BJ (cell line): ENCODE data around the gene POC1A. TPM values are rescaled to one million over a fixed set of nuclear protein-coding genes. Genes with fewer than 3 reads are reported as not detected.

ENCODE experiments used
- CTCF ChIA-PET: fragments of 350-600 bp; formaldehyde crosslinking; extraction: SDS; loops from one replicate; lab custom pipeline; 2021; ENCODE audit warnings: antibody characterized with exemption, inconsistent platforms; lab: Yijun Ruan, JAX
- POLR2A ChIA-PET: fragments of 300-600 bp; sonication (Branson Sonifier 250); formaldehyde crosslinking; extraction: SDS; loops from one replicate; lab custom pipeline; 2021; ENCODE audit warnings: antibody characterized with exemption; lab: Charles Lee
- DNase-seq: peaks from one replicate; pipeline ENCODE4 v3.0.0-alpha.2; 2011; ENCODE audit warnings: low read depth
- H3K27me3 ChIP-seq: 2 replicates; pipeline ENCODE4 v1.6.0; 2011; ENCODE audit warnings: low read length; ENCODE audit not compliant: control insufficient read depth, insufficient read depth
- H3K36me3 ChIP-seq: 2 replicates; pipeline ENCODE4 v1.5.1; 2011; ENCODE audit warnings: low read length; ENCODE audit not compliant: control insufficient read depth, insufficient read depth
- H3K4me3 ChIP-seq: 2 replicates; pipeline ENCODE4 v1.5.1; 2011; ENCODE audit warnings: low read depth, mild to moderate bottlenecking, control low read depth, low read length
- CTCF ChIP-seq: IDR thresholded peaks from 2 replicates; pipeline ENCODE4 v1.5.1; 2011; ENCODE audit warnings: low read depth, mild to moderate bottlenecking, control low read depth, inconsistent platforms, low read length, moderate library complexity; ENCODE audit not compliant: insufficient read depth
- polyA plus RNA-seq: library from polyadenylated mRNA; depleted of rRNA; stranded (reverse); fragments of >200 nt; gene quantifications from 2 replicates; pipeline ENCODE4 v1.2.3, GENCODE V29; 2011

The POC1A gene
- polyA plus RNA-seq, 1 experiment, result 18.4 TPM

- Histone ChIP-seq H3K27me3 (no peaks in the 10 kb centered on the region; the same call in 1 of the 2 replicates), H3K36me3 (no peaks in the 10 kb centered on the region), H3K4me3 (no peak overlapping the region)
- CTCF ChIA-PET, result interaction anchor here (0.9 to 1.4 kb wide), 3 partner anchors 20 to 30 kb away, joined by 3 read pairs; no protein-coding TSS in a partner anchor
- POLR2A ChIA-PET, result no interaction called here
- DNase-seq, result no peak
- no peak for TF ChIP-seq CTCF
These were observed 36.3 kb upstream of the POC1A start for GRCh38 chr3:52190294-52191074.

GRCh38 chr3:52188556-52188955, 34.3 kb upstream of the POC1A start:
- Histone ChIP-seq H3K27me3 (no peaks in the 10 kb centered on the region; the same call in 1 of the 2 replicates), H3K4me3 (no peak overlapping the region), H3K36me3 (no peaks in the 10 kb centered on the region)
- POLR2A ChIA-PET, result interaction anchor here (0.5 kb wide), 1 partner anchor 1835 kb away, joined by 11 read pairs; no protein-coding TSS in a partner anchor
- CTCF ChIA-PET, result interaction anchor here (0.6 to 1.0 kb wide), 4 partner anchors 13 to 240 kb away, joined by 3 to 5 read pairs (median 4); no protein-coding TSS in a partner anchor
- TF ChIP-seq CTCF, result no peak
- DNase-seq, result no peak

- no peaks in the 10 kb centered on the region for H3K36me3 ChIP-seq
- no peak for TF ChIP-seq CTCF
- no peak overlapping the region for H3K4me3 ChIP-seq
- POLR2A ChIA-PET, result interaction anchor here (0.6 kb wide), 1 partner anchor 21 kb away, joined by 4 read pairs; no protein-coding TSS in a partner anchor
- CTCF ChIA-PET, result no interaction called here
- DNase-seq, result no peak
- H3K27me3 ChIP-seq, result no peaks in the 10 kb centered on the region; the same call in 1 of the 2 replicates
These were observed 32.5 kb upstream of the POC1A start for GRCh38 chr3:52186729-52187128.

- Histone ChIP-seq H3K36me3 (no peaks in the 10 kb centered on the region), H3K27me3 (no peaks in the 10 kb centered on the region; the same call in 1 of the 2 replicates), H3K4me3 (no peak overlapping the region)
- TF ChIP-seq CTCF, result no peak
- ChIA-PET POLR2A (no interaction called here), CTCF (no interaction called here)
- no peak for DNase-seq
These were observed 31.6 kb upstream of the POC1A start for GRCh38 chr3:52185837-52186236.

GRCh38 chr3:52185311-52185710, 31.1 kb upstream of the POC1A start:
- no peaks in the 10 kb centered on the region for H3K36me3 ChIP-seq
- no peak for TF ChIP-seq CTCF
- ChIA-PET POLR2A (no interaction called here), CTCF (no interaction called here)
- H3K27me3 ChIP-seq, result no peaks in the 10 kb centered on the region; the same call in 1 of the 2 replicates
- no peak for DNase-seq
- no peak overlapping the region for H3K4me3 ChIP-seq
